Stimulated activated CD4-positive, alpha-beta T cell treated with anti-CD3 and anti-CD28 coated beads, Interleukin-15, amount 100 ng/mL, for 1 hour (primary cell): ENCODE data around the gene NIT2.
"Not testable (repeated sequence)": the region's sequence is repeated elsewhere in the genome, so short reads cannot be mapped to it uniquely, and the experiment has no call there.

ENCODE experiments used
- DNase-seq, 2 donors: peaks; one replicate each; pipeline ENCODE4 v3.0.0-alpha.2; 2020; ENCODE audit warnings: low read depth in 1 of 2, low spot score in 1 of 2

Gene NIT2

GRCh38 chr3:100334488-100335351 lies at the start of gene NIT2:
Gene NIT2, plus strand, starts transcription at chr3:100334757. Its CDS starts 35 bp downstream, at chr3:100334792.
- DNase-seq, result peak; percentile 49 to 67

GRCh38 chr3:100288288-100288894 lies 46.2 kb upstream of the NIT2 start:
- no peak for DNase-seq

- no peak for DNase-seq
These were observed 45.2 kb upstream of the NIT2 start for GRCh38 chr3:100289339-100289738.

GRCh38 chr3:100295089-100295488 lies 39.5 kb upstream of the NIT2 start:
- no peak for DNase-seq

- no peak for DNase-seq
These were observed 36.8 kb upstream of the NIT2 start for GRCh38 chr3:100297784-100298183.

GRCh38 chr3:100299016-100299415 lies 35.5 kb upstream of the NIT2 start:
- no peak for DNase-seq

- no peak for DNase-seq
These were observed 27.9 kb upstream of the NIT2 start for GRCh38 chr3:100306695-100307094.

GRCh38 chr3:100310355-100310965 lies 24.1 kb upstream of the NIT2 start:
- DNase-seq, result no peak

- DNase-seq, result no peak
These were observed 23.5 kb upstream of the NIT2 start for GRCh38 chr3:100311011-100311410.

- no peak for DNase-seq
These were observed 17.9 kb upstream of the NIT2 start for GRCh38 chr3:100316641-100317069.

GRCh38 chr3:100317912-100318311 lies 16.6 kb upstream of the NIT2 start:
- DNase-seq, result no peak

- DNase-seq, result no peak
These were observed 14.6 kb upstream of the NIT2 start for GRCh38 chr3:100319951-100320350.

GRCh38 chr3:100324044-100324443 lies 10.5 kb upstream of the NIT2 start:
- no peak for DNase-seq

- DNase-seq, result no peak
These were observed 8.7 kb upstream of the NIT2 start for GRCh38 chr3:100325827-100326226.

GRCh38 chr3:100327377-100327776 lies 7.2 kb upstream of the NIT2 start:
- not testable (repeated sequence) for DNase-seq

- DNase-seq, result no peak
These were observed 4.6 kb upstream of the NIT2 start for GRCh38 chr3:100329800-100330489.

GRCh38 chr3:100330651-100331050 lies 3.9 kb upstream of the NIT2 start:
- DNase-seq, result no peak

- DNase-seq, result no peak
These were observed 2.9 kb upstream of the NIT2 start for GRCh38 chr3:100331660-100332059.

GRCh38 chr3:100333051-100333450 lies 1.5 kb upstream of the NIT2 start:
- DNase-seq, result no peak

GRCh38 chr3:100333970-100334487 lies 528 bp upstream of the NIT2 start:
- no peak for DNase-seq

- no peak for DNase-seq
These were observed 877 bp downstream of the NIT2 start for GRCh38 chr3:100335434-100335833.
